CD4-positive, alpha-beta T cell (primary cell): Measurements from ENCODE around the gene PEAR1. TPM values are rescaled to one million over a fixed set of nuclear protein-coding genes. Genes with fewer than 3 reads are reported as not detected.

Experiments used
- ATAC-seq: fragments of 200-7000 bp; cut with Tn5 transposase; one replicate; pipeline ENCODE4 v1.10.0; 2022; ENCODE audit warnings: mild to moderate bottlenecking; ENCODE audit not compliant: poor library complexity
- CTCF ChIA-PET: fragments of 350-600 bp; sonication (Branson Sonifier 250); formaldehyde crosslinking; loops from one replicate; lab custom pipeline; 2021; ENCODE audit warnings: antibody characterized with exemption, inconsistent platforms; lab: Charles Lee
- POLR2A ChIA-PET: fragments of 350-600 bp; sonication (Branson Sonifier 250); formaldehyde crosslinking; loops from one replicate; lab custom pipeline; 2021; ENCODE audit warnings: antibody characterized with exemption, inconsistent platforms; lab: Charles Lee
- DNase-seq, 14 experiments: peaks; one replicate each; pipeline ENCODE4 v3.0.0-alpha.2; 2013 to 2020; ENCODE audit warnings: mixed read lengths in 2 of 14
- H3K27ac ChIP-seq, 2 donors: one replicate each; pipeline versions ENCODE4 v1.5.1 to v1.7.0; 2013; ENCODE audit warnings: low read length in 2 of 2, low read depth in 1 of 2, mild to moderate bottlenecking in 1 of 2
- H3K27me3 ChIP-seq, 2 experiments: 1 replicate in 1 of 2; 2 replicates in 1 of 2; pipeline versions ENCODE4 v1.6.1 to v1.7.0; 2013; ENCODE audit warnings: low read length in 2 of 2, control low read depth in 1 of 2, mild to moderate bottlenecking in 1 of 2, moderate library complexity in 1 of 2; ENCODE audit not compliant: insufficient read depth in 2 of 2, control insufficient read depth in 1 of 2
- H3K36me3 ChIP-seq: one replicate; pipeline ENCODE4 v1.6.1; 2013; ENCODE audit warnings: low read length, control low read depth; ENCODE audit not compliant: insufficient read depth
- H3K4me1 ChIP-seq: one replicate; pipeline ENCODE4 v1.6.1; 2013; ENCODE audit warnings: low read length, control low read depth; ENCODE audit not compliant: insufficient read depth
- H3K4me3 ChIP-seq: one replicate; pipeline ENCODE4 v1.5.1; 2013; ENCODE audit warnings: mild to moderate bottlenecking, low read length, moderate library complexity
- H3K9me3 ChIP-seq, 2 experiments: 1 replicate in 1 of 2; 2 replicates in 1 of 2; pipeline versions ENCODE4 v1.6.1 to v1.7.0; 2013; ENCODE audit warnings: low read length in 2 of 2, mild to moderate bottlenecking in 2 of 2, control low read depth in 1 of 2, moderate library complexity in 1 of 2; ENCODE audit not compliant: control insufficient read depth in 1 of 2, insufficient read depth in 1 of 2
- H3K27ac Mint-ChIP-seq: one replicate; pipeline ENCODE4 v1.8.0; 2020; ENCODE audit warnings: mixed read lengths
- H3K27me3 Mint-ChIP-seq: one replicate; pipeline ENCODE4 v1.8.0; 2021; ENCODE audit warnings: mixed read lengths
- H3K36me3 Mint-ChIP-seq: one replicate; pipeline ENCODE4 v1.8.0; 2021; ENCODE audit warnings: low read depth, mixed read lengths
- H3K4me1 Mint-ChIP-seq: one replicate; pipeline ENCODE4 v1.8.0; 2021; ENCODE audit warnings: low read depth, mixed read lengths
- H3K4me3 Mint-ChIP-seq: one replicate; pipeline ENCODE4 v1.8.0; 2020; ENCODE audit warnings: mild to moderate bottlenecking, mixed read lengths
- H3K9me3 Mint-ChIP-seq: one replicate; pipeline ENCODE4 v1.8.0; 2020; ENCODE audit warnings: mixed read lengths
- CTCF ChIP-seq: fragments of 200-600 bp; IDR thresholded peaks from one replicate; pipeline ENCODE4 v1.8.0; 2022; ENCODE audit warnings: antibody characterized with exemption, mild to moderate bottlenecking
- intact Hi-C, 2 experiments: fragments of 100-400 bp; cut with DNase I in 1 of 2; cut with micrococcal nuclease in 1 of 2; formaldehyde crosslinking; loops; one replicate each; pipeline versions ENCODE4 v1.15.1 to v1.9.0; 2023 to 2025; cut with DNase I, micrococcal nuclease
- total RNA-seq, 174 experiments: library from RNA in 2 of 174; stranded (reverse) in 2 of 174; gene quantifications; one replicate each; pipeline ENCODE4 v1.2.3 and lab custom pipeline; 2021 to 2026

Gene PEAR1
- total RNA-seq, 2 experiments from 2014 or later = 0.20 to 0.41 TPM

GRCh38 chr1:156935505-156936128 lies 42.1 kb downstream of the PEAR1 start:
- Mint-ChIP-seq H3K27ac (no peak overlapping the region), H3K9me3 (no peaks in the 10 kb centered on the region), H3K4me3 (no peak overlapping the region), H3K27me3 (peaks cover 25% of the 10 kb centered on the region), H3K4me1 (peaks cover 5% of the 10 kb centered on the region), H3K36me3 (peaks cover 37% of the 10 kb centered on the region)
- H3K27ac ChIP-seq = no peak overlapping the region
- ChIA-PET CTCF (no interaction called here), POLR2A (no interaction called here)
- peaks cover 4% of the 10 kb centered on the region in 2 experiments for H3K27me3 ChIP-seq
- H3K9me3 ChIP-seq = peaks cover 0 to under 1% of the 10 kb centered on the region in 2 experiments
- no peak overlapping the region for H3K4me3 ChIP-seq
- peaks cover 14% of the 10 kb centered on the region for H3K36me3 ChIP-seq
- ATAC-seq (no peak), DNase-seq (no peak)
- no peak for TF ChIP-seq CTCF
- intact Hi-C loops = no loop called here
- no peaks in the 10 kb centered on the region for H3K4me1 ChIP-seq

GRCh38 chr1:156936191-156936590 lies 42.7 kb downstream of the PEAR1 start:
- Mint-ChIP-seq H3K36me3 (peaks cover 43% of the 10 kb centered on the region), H3K9me3 (no peaks in the 10 kb centered on the region), H3K27me3 (peaks cover 19% of the 10 kb centered on the region), H3K4me1 (peaks cover 5% of the 10 kb centered on the region), H3K4me3 (no peak overlapping the region), H3K27ac (no peak overlapping the region)
- no peak overlapping the region for H3K27ac ChIP-seq
- no peaks in the 10 kb centered on the region for H3K27me3 ChIP-seq
- H3K4me3 ChIP-seq = no peak overlapping the region
- ATAC-seq = no peak
- ChIA-PET POLR2A (interaction anchor here (1.3 kb wide), 1 partner anchor 8 kb away, joined by 5 read pairs; no protein-coding TSS in a partner anchor), CTCF (no interaction called here)
- peaks cover 20% of the 10 kb centered on the region for H3K36me3 ChIP-seq
- no peak for DNase-seq
- no peaks in the 10 kb centered on the region for H3K4me1 ChIP-seq
- TF ChIP-seq CTCF = no peak
- H3K9me3 ChIP-seq = no peaks in the 10 kb centered on the region
- intact Hi-C loops = no loop called here

GRCh38 chr1:156936721-156937220 lies 43.3 kb downstream of the PEAR1 start:
- Histone ChIP-seq H3K36me3 (peaks cover 25% of the 10 kb centered on the region), H3K4me1 (no peaks in the 10 kb centered on the region), H3K4me3 (no peak overlapping the region), H3K9me3 (no peaks in the 10 kb centered on the region), H3K27ac (no peak overlapping the region), H3K27me3 (no peaks in the 10 kb centered on the region)
- ChIA-PET CTCF (no interaction called here), POLR2A (interaction anchor here (1.3 kb wide), 1 partner anchor 9 kb away, joined by 5 read pairs; no protein-coding TSS in a partner anchor)
- H3K27me3 Mint-ChIP-seq = peaks cover 13% of the 10 kb centered on the region
- no peak for TF ChIP-seq CTCF
- peaks cover 48% of the 10 kb centered on the region for H3K36me3 Mint-ChIP-seq
- ATAC-seq (no peak), DNase-seq (no peak)
- intact Hi-C loops = no loop called here
- no peaks in the 10 kb centered on the region for H3K4me1 Mint-ChIP-seq
- no peak overlapping the region for H3K4me3 Mint-ChIP-seq
- H3K27ac Mint-ChIP-seq = no peak overlapping the region
- H3K9me3 Mint-ChIP-seq = no peaks in the 10 kb centered on the region
